SK-N-SH treated with all-trans-retinoic acid at 6 μM for 48 hours (cell line): ENCODE data around the gene NPEPL1.

ENCODE experiments used
- ATAC-seq: fragments of 200-7000 bp; cut with Tn5 transposase; 3 replicates; pipeline ENCODE4 v1.9.1; 2020; ENCODE audit warnings: mild to moderate bottlenecking, moderate library complexity
- ARNTL ChIP-seq: fragments of 450-650 bp; formaldehyde crosslinking; IDR thresholded peaks from 2 replicates; pipeline ENCODE4 v1.5.0; 2020; ENCODE audit warnings: low read depth, mild to moderate bottlenecking, moderate library complexity, borderline replicate concordance
- BACH2 ChIP-seq: fragments of 250-450 bp; sonication (Bioruptor Pico); IDR thresholded peaks from 2 replicates; pipeline ENCODE4 v1.9.0; 2021; ENCODE audit warnings: mild to moderate bottlenecking, borderline replicate concordance
- CREB5 ChIP-seq: fragments of 250-450 bp; sonication (Bioruptor Pico); IDR thresholded peaks from 2 replicates; pipeline ENCODE4 v1.5.1; 2020; ENCODE audit warnings: low read depth, mild to moderate bottlenecking, moderate library complexity
- CSDC2 ChIP-seq: fragments of 250-450 bp; sonication (Bioruptor Pico); IDR thresholded peaks from 2 replicates; pipeline ENCODE4 v1.5.0; 2020; ENCODE audit warnings: mild to moderate bottlenecking, moderate library complexity
- CSRNP3 ChIP-seq: fragments of 250-450 bp; sonication (Bioruptor Pico); IDR thresholded peaks from 2 replicates; pipeline ENCODE4 v1.5.1; 2021; ENCODE audit warnings: mild to moderate bottlenecking, moderate library complexity
- ESRRG ChIP-seq: fragments of 250-450 bp; sonication (Bioruptor Pico); IDR thresholded peaks from 2 replicates; pipeline ENCODE4 v1.6.1; 2021; ENCODE audit warnings: mild to moderate bottlenecking
- GLIS3 ChIP-seq: fragments of 250-450 bp; sonication (Bioruptor Pico); IDR thresholded peaks from 2 replicates; pipeline ENCODE4 v1.5.0; 2020; ENCODE audit warnings: mild to moderate bottlenecking, moderate library complexity
- OSR1 ChIP-seq: fragments of 250-450 bp; sonication (Bioruptor Pico); IDR thresholded peaks from 2 replicates; pipeline ENCODE4 v1.8.0; 2022; ENCODE audit warnings: moderate library complexity, mild to moderate bottlenecking, inconsistent platforms
- PATZ1 ChIP-seq: fragments of 250-450 bp; sonication (Bioruptor Pico); IDR thresholded peaks from 2 replicates; pipeline ENCODE4 v1.8.0; 2020; ENCODE audit warnings: mild to moderate bottlenecking, moderate library complexity, borderline replicate concordance
- PPARA ChIP-seq: fragments of 250-450 bp; sonication (Bioruptor Pico); IDR thresholded peaks from 2 replicates; pipeline ENCODE4 v1.5.0; 2020; ENCODE audit warnings: mild to moderate bottlenecking, borderline replicate concordance
- RARB ChIP-seq: fragments of 250-450 bp; sonication (Bioruptor Pico); IDR thresholded peaks from 2 replicates; pipeline ENCODE4 v1.8.0; 2021; ENCODE audit warnings: mild to moderate bottlenecking, moderate library complexity
- SNAI2 ChIP-seq: fragments of 250-450 bp; sonication (Bioruptor Pico); IDR thresholded peaks from 2 replicates; pipeline ENCODE4 v1.5.0; 2020; ENCODE audit warnings: mild to moderate bottlenecking, moderate library complexity
- TCF4 ChIP-seq: fragments of 250-450 bp; sonication (Bioruptor Pico); IDR thresholded peaks from 2 replicates; pipeline ENCODE4 v1.8.0; 2021; ENCODE audit warnings: mild to moderate bottlenecking, moderate library complexity, borderline replicate concordance
- TSHZ2 ChIP-seq: fragments of 250-450 bp; sonication (Bioruptor Pico); IDR thresholded peaks from 2 replicates; pipeline ENCODE4 v1.5.0; 2020; ENCODE audit warnings: mild to moderate bottlenecking, moderate library complexity
- ZFP3 ChIP-seq: fragments of 250-450 bp; sonication (Bioruptor Pico); IDR thresholded peaks from 2 replicates; pipeline ENCODE4 v1.5.0; 2020; ENCODE audit warnings: mild to moderate bottlenecking, moderate library complexity
- ZFP30 ChIP-seq: fragments of 450-650 bp; formaldehyde crosslinking; IDR thresholded peaks from 2 replicates; pipeline ENCODE4 v1.5.0; 2022; ENCODE audit warnings: mild to moderate bottlenecking, moderate library complexity
- ZNF565 ChIP-seq: fragments of 450-650 bp; formaldehyde crosslinking; conservative IDR thresholded peaks from 2 replicates; pipeline ENCODE4 v1.5.0; 2020; ENCODE audit warnings: low read depth, mild to moderate bottlenecking, moderate library complexity
- ZNF70 ChIP-seq: fragments of 450-650 bp; formaldehyde crosslinking; IDR thresholded peaks from 2 replicates; pipeline ENCODE4 v1.5.0; 2020; ENCODE audit warnings: mild to moderate bottlenecking, moderate library complexity
- ZNF8 ChIP-seq: fragments of 450-650 bp; formaldehyde crosslinking; IDR thresholded peaks from 2 replicates; pipeline ENCODE4 v1.5.0; 2020; ENCODE audit warnings: mild to moderate bottlenecking, moderate library complexity
- TF ChIP-seq, protein P1 (sequence below): fragments of 250-450 bp; sonication (Bioruptor Pico); IDR thresholded peaks from 2 replicates; pipeline ENCODE4 v1.8.0; 2021; ENCODE audit warnings: low read depth, mild to moderate bottlenecking, moderate library complexity, borderline replicate concordance

The NPEPL1 gene

DNA sequence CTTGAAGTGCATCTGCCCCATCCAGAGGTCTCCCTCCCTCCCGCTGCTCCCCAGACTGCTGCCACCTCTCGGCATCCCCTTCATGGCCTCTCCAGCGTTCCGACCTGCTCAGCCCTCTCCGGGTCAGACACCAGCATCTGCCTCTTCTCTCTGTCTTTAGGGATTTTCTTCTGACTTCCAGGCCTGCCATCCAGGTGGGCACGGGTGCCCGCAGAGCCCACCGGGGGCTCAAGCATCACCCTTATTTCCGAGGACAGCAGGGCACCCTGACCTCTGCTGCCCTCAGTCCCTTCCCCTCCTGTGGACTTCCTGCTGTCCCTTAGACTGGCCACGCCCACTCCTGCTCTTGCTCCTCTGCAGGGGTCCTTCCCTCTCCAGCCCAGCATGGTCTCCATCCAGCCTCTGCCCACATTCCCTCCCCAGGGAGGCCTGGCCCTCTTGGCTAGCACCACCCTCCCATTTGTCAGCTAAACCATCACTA is 3.3 kb downstream of the NPEPL1 start:
- no peak for ATAC-seq
- no peak for TF ChIP-seq ARNTL (CRISPR knock-in tag)
- no peak for TF ChIP-seq TCF4
- TF ChIP-seq PPARA (CRISPR knock-in tag): no peak

GRCh38 chr20:58696411-58696961 is 3.9 kb downstream of the NPEPL1 start:
- TF ChIP-seq PATZ1 (CRISPR knock-in tag): no peak
- TF ChIP-seq OSR1: no peak
- no peak for TF ChIP-seq GLIS3 (CRISPR knock-in tag)
- no peak for TF ChIP-seq ZFP3 (CRISPR knock-in tag)
- TF ChIP-seq ZNF8: no peak
- TF ChIP-seq RARB (CRISPR knock-in tag): no peak
- no peak for TF ChIP-seq ZNF565 (CRISPR knock-in tag)
- TF ChIP-seq, protein P1, sequence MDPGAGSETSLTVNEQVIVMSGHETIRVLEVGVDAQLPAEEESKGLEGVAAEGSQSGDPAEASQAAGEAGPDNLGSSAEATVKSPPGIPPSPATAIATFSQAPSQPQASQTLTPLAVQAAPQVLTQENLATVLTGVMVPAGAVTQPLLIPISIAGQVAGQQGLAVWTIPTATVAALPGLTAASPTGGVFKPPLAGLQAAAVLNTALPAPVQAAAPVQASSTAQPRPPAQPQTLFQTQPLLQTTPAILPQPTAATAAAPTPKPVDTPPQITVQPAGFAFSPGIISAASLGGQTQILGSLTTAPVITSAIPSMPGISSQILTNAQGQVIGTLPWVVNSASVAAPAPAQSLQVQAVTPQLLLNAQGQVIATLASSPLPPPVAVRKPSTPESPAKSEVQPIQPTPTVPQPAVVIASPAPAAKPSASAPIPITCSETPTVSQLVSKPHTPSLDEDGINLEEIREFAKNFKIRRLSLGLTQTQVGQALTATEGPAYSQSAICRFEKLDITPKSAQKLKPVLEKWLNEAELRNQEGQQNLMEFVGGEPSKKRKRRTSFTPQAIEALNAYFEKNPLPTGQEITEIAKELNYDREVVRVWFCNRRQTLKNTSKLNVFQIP (CRISPR knock-in tag): no peak
- no peak for TF ChIP-seq ZNF70 (CRISPR knock-in tag)
- TF ChIP-seq TSHZ2: no peak
- no peak for TF ChIP-seq ARNTL (CRISPR knock-in tag)
- ATAC-seq: no peak

DNA sequence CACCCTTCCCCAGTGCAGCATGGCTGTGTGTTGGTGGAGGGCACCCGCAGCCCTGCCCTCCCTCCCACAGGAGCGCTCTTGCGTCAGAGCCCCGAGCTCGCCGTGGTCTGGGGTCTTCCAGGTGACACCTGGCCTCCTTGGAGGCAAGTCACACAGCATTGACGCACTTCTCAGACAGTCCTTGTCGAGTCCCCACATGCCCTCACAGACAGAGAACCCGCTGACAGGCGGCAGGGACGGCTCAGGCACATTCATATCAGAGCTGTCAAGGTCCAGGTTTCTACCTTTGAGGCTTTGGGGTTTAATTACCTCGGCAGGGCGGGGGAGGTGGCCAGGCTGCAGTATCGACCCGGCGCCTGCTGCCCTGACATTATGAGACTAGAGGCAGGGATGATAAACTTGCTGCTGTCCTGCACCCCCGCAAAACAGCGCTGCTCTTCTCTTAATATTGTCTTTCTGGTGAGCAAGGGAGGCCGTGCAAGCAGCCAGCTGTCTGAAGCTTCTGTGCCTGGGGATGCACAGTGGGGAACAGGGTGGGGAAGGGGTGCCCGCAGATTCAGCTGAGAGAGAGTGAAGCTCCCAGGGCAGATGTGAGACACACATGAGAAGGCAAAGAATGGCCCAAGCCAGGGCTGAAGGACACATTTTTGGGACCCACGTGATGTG is 4.7 kb downstream of the NPEPL1 start:
- no peak for ATAC-seq
- no peak for TF ChIP-seq ZFP3 (CRISPR knock-in tag)
- no peak for TF ChIP-seq PPARA (CRISPR knock-in tag)
- no peak for TF ChIP-seq ESRRG (CRISPR knock-in tag)
- TF ChIP-seq ZNF565 (CRISPR knock-in tag): no peak
- TF ChIP-seq ZFP30 (CRISPR knock-in tag): no peak
- no peak for TF ChIP-seq ZNF8
- no peak for TF ChIP-seq SNAI2 (CRISPR knock-in tag)
- no peak for TF ChIP-seq RARB (CRISPR knock-in tag)
- no peak for TF ChIP-seq TSHZ2
- no peak for TF ChIP-seq CSDC2
- TF ChIP-seq CREB5 (CRISPR knock-in tag): no peak
- no peak for TF ChIP-seq CSRNP3 (CRISPR knock-in tag)
- TF ChIP-seq ZNF70 (CRISPR knock-in tag): no peak
- TF ChIP-seq BACH2 (CRISPR knock-in tag): no peak
- TF ChIP-seq, protein P1 (CRISPR knock-in tag): no peak
- no peak for TF ChIP-seq GLIS3 (CRISPR knock-in tag)
- TF ChIP-seq OSR1: no peak
- no peak for TF ChIP-seq TCF4
